Measurements from ENCODE around the gene CELF3.

Gene CELF3

GRCh38 chr1:151720554-151720953 lies 4.0 kb upstream of the CELF3 start:
- DNase-seq = no peak

- DNase-seq = no peak
Observed at GRCh38 chr1:151720125-151720524, 3.5 kb upstream of the CELF3 start.

GRCh38 chr1:151718666-151719065 lies 2.1 kb upstream of the CELF3 start:
- DNase-seq = no peak

- no peak for DNase-seq
Observed at GRCh38 chr1:151718011-151718431, 1.4 kb upstream of the CELF3 start.

- no peak for DNase-seq
Observed at GRCh38 chr1:151716405-151716762, 219 bp downstream of the CELF3 start.

GRCh38 chr1:151715726-151716404 lies 738 bp downstream of the CELF3 start:
- no peak for DNase-seq

- DNase-seq = no peak
Observed at GRCh38 chr1:151714820-151715725, 1.5 kb downstream of the CELF3 start.

- no peak for DNase-seq
Observed at GRCh38 chr1:151713874-151714273, 2.7 kb downstream of the CELF3 start.

GRCh38 chr1:151713044-151713443 lies 3.6 kb downstream of the CELF3 start:
- DNase-seq = no peak

- DNase-seq = no peak
Observed at GRCh38 chr1:151711951-151712350, 4.7 kb downstream of the CELF3 start.

GRCh38 chr1:151711044-151711800 lies 5.4 kb downstream of the CELF3 start:
- no peak for DNase-seq

GRCh38 chr1:151710187-151710840 lies 6.3 kb downstream of the CELF3 start:
- DNase-seq = no peak

- no peak for DNase-seq
Observed at GRCh38 chr1:151708891-151709290, 7.7 kb downstream of the CELF3 start.

- no peak for DNase-seq
Observed at GRCh38 chr1:151707541-151708065, 9.0 kb downstream of the CELF3 start.

GRCh38 chr1:151706464-151707415 lies 9.9 kb downstream of the CELF3 start:
- no peak for DNase-seq

- no peak for DNase-seq
Observed at GRCh38 chr1:151705753-151706463, 10.7 kb downstream of the CELF3 start.

GRCh38 chr1:151705146-151705545 lies 11.5 kb downstream of the CELF3 start:
- no peak for DNase-seq

GRCh38 chr1:151704246-151704645 lies 12.4 kb downstream of the CELF3 start:
- DNase-seq = no peak

GRCh38 chr1:151703813-151704212 lies 12.8 kb downstream of the CELF3 start:
- DNase-seq = no peak

- DNase-seq = no peak
Observed at GRCh38 chr1:151702936-151703335, 13.7 kb downstream of the CELF3 start.

- no peak for DNase-seq
Observed at GRCh38 chr1:151701515-151701914, 15.1 kb downstream of the CELF3 start.
